Measurements from ENCODE around the gene TRIP6. TPM values are rescaled to one million over a fixed set of nuclear protein-coding genes. Genes with fewer than 3 reads are reported as not detected.

The TRIP6 gene
- total RNA-seq, 2 donors from 2014 or later, result 71.9 to 103 TPM

GRCh38 chr7:100855515-100855914 lies 11.7 kb upstream of the TRIP6 start:
- no peak for ATAC-seq (ENCODE audit: insufficient number of reproducible peaks, low FRiP score, low read depth)
- Histone ChIP-seq H3K4me3 (no peak overlapping the region), H3K27me3 (replicated peaks; ENCODE audit: insufficient read depth) (no peaks in the 10 kb centered on the region), H3K27ac (no peak overlapping the region), H3K4me1 (ENCODE audit: control insufficient read depth in 1 of 2, low read depth in 2 of 2) (peaks cover 0 to 8% of the 10 kb centered on the region in 2 donors), H3K9me3 (no peaks in the 10 kb centered on the region), H3K36me3 (peaks cover 14% of the 10 kb centered on the region)
- no peak for DNase-seq (ENCODE audit: low spot score)
- TF ChIP-seq CTCF (IDR thresholded peaks at IDR 0.05), result no peak

GRCh38 chr7:100856871-100857282 lies 10.3 kb upstream of the TRIP6 start:
- no peak for TF ChIP-seq CTCF (IDR thresholded peaks at IDR 0.05)
- peaks cover 22% of the 10 kb centered on the region for H3K36me3 ChIP-seq
- H3K4me3 ChIP-seq, result no peak overlapping the region
- H3K27ac ChIP-seq, result no peak overlapping the region
- ATAC-seq (ENCODE audit: insufficient number of reproducible peaks, low FRiP score, low read depth) (no peak), DNase-seq (ENCODE audit: low spot score) (no peak)
- H3K4me1 ChIP-seq (ENCODE audit: control insufficient read depth in 1 of 2, low read depth in 2 of 2), result peaks cover 0 to 5% of the 10 kb centered on the region in 2 donors
- no peaks in the 10 kb centered on the region for H3K9me3 ChIP-seq
- H3K27me3 ChIP-seq (replicated peaks; ENCODE audit: insufficient read depth), result no peaks in the 10 kb centered on the region

- Histone ChIP-seq H3K36me3 (peaks cover 22% of the 10 kb centered on the region), H3K4me1 (ENCODE audit: control insufficient read depth in 1 of 2, low read depth in 2 of 2) (no peaks in the 10 kb centered on the region), H3K27me3 (replicated peaks; ENCODE audit: insufficient read depth) (no peaks in the 10 kb centered on the region), H3K4me3 (no peak overlapping the region), H3K9me3 (no peaks in the 10 kb centered on the region), H3K27ac (no peak overlapping the region)
- no peak for ATAC-seq (ENCODE audit: insufficient number of reproducible peaks, low FRiP score, low read depth)
- TF ChIP-seq CTCF (IDR thresholded peaks at IDR 0.05), result no peak
- DNase-seq (ENCODE audit: low spot score), result no peak
Measured at GRCh38 chr7:100859856-100860255, 7.3 kb upstream of the TRIP6 start.

GRCh38 chr7:100860702-100861615 lies 6.2 kb upstream of the TRIP6 start:
- H3K27ac ChIP-seq, result no peak overlapping the region
- H3K4me1 ChIP-seq (ENCODE audit: control insufficient read depth in 1 of 2, low read depth in 2 of 2), result peaks cover 0 to 6% of the 10 kb centered on the region in 2 donors
- TF ChIP-seq CTCF (IDR thresholded peaks at IDR 0.05), result no peak
- no peaks in the 10 kb centered on the region for H3K9me3 ChIP-seq
- no peak overlapping the region for H3K4me3 ChIP-seq
- ATAC-seq (ENCODE audit: insufficient number of reproducible peaks, low FRiP score, low read depth) (no peak), DNase-seq (ENCODE audit: low spot score) (no peak)
- no peaks in the 10 kb centered on the region for H3K27me3 ChIP-seq (replicated peaks; ENCODE audit: insufficient read depth)
- H3K36me3 ChIP-seq, result peaks cover 18% of the 10 kb centered on the region

- H3K4me1 ChIP-seq (ENCODE audit: control insufficient read depth in 1 of 2, low read depth in 2 of 2), result peaks cover 0 to 12% of the 10 kb centered on the region in 2 donors
- ATAC-seq (ENCODE audit: insufficient number of reproducible peaks, low FRiP score, low read depth), result no peak
- H3K27ac ChIP-seq, result no peak overlapping the region
- peaks cover 17% of the 10 kb centered on the region for H3K36me3 ChIP-seq
- TF ChIP-seq CTCF (IDR thresholded peaks at IDR 0.05), result no peak
- no peak for DNase-seq (ENCODE audit: low spot score)
- no peaks in the 10 kb centered on the region for H3K27me3 ChIP-seq (replicated peaks; ENCODE audit: insufficient read depth)
- H3K4me3 ChIP-seq, result no peak overlapping the region
- no peaks in the 10 kb centered on the region for H3K9me3 ChIP-seq
Measured at GRCh38 chr7:100861616-100861985, 5.6 kb upstream of the TRIP6 start.
